ENCODE data around the gene CDT1. TPM values are rescaled to one million over a fixed set of nuclear protein-coding genes. Genes with fewer than 3 reads are reported as not detected.
A peak's percentile ranks its signal among the peaks of the same experiment; 100 is the strongest.

CDT1 gene
- total and polyA plus RNA-seq, 10 of the 15 experiments (the other 5 are each of a cell fraction or from before 2014, with no cell fraction given) = 0.50 to 87.6 (median 8.8) TPM

- no peak for TF ChIP-seq NFYB (IDR thresholded peaks at IDR 0.05; ENCODE audit: insufficient read depth, low read depth, low read length)
- no peak for TF ChIP-seq NFYA (IDR thresholded peaks at IDR 0.05; ENCODE audit: borderline replicate concordance, low read depth, low read length)
- TF ChIP-seq E2F8 (IDR thresholded peaks at IDR 0.05; ENCODE audit: low read depth, partially characterized antibody) = no peak
- no peak for TF ChIP-seq BMI1 (IDR thresholded peaks at IDR 0.05; ENCODE audit: borderline replicate concordance)
- TF ChIP-seq CHD1 (IDR thresholded peaks at IDR 0.05; ENCODE audit: low read depth, low read length) = no peak
- 0 out of 2 replicates have a peak, but pooled peaks have one; percentile 17 for TF ChIP-seq RELB (IDR thresholded peaks at IDR 0.05; ENCODE audit: low read depth)
- no peak for TF ChIP-seq SKIL (IDR thresholded peaks at IDR 0.05; ENCODE audit: low read depth, poor library complexity, severe bottlenecking)
- TF ChIP-seq ZBED1 (IDR thresholded peaks at IDR 0.05; ENCODE audit: borderline replicate concordance) = no peak
- TF ChIP-seq USF1 (IDR thresholded peaks at IDR 0.05; ENCODE audit: borderline replicate concordance, extremely low read length, insufficient read depth, low read depth, low read length) = peak; percentile 66
- TF ChIP-seq MTA3 (IDR thresholded peaks at IDR 0.05; ENCODE audit: borderline replicate concordance, low read length) = no peak; the same call in 1 of the 2 replicates
- TF ChIP-seq CREM (IDR thresholded peaks at IDR 0.05; ENCODE audit: low read depth) = no peak
- TF ChIP-seq RAD21 (IDR thresholded peaks at IDR 0.05; ENCODE audit: insufficient read depth, low read depth, low read length) = no peak
- TF ChIP-seq RCOR1 (conservative IDR thresholded peaks at IDR 0.05; ENCODE audit: low read depth, low read length) = 0 out of 2 replicates have a peak, but pooled peaks have one; percentile 25
- TF ChIP-seq MTA2 (IDR thresholded peaks at IDR 0.05; ENCODE audit: low read depth) = 0 out of 2 replicates have a peak, but pooled peaks have one; percentile 4
- TF ChIP-seq MYC (IDR thresholded peaks at IDR 0.05; ENCODE audit: insufficient read depth, insufficient read length, insufficient replicate concordance, low read length, severe bottlenecking) = peak; percentile 80
- TF ChIP-seq EED (IDR thresholded peaks at IDR 0.05; ENCODE audit: low read depth) = peak; percentile 63
- no peak for TF ChIP-seq PML (IDR thresholded peaks at IDR 0.05; ENCODE audit: low read length)
These were observed 22.2 kb upstream of the CDT1 start (continued) for GRCh38 chr16:88781140-88782077.
